Measurements from ENCODE around the gene IKZF5. TPM values are rescaled to one million over a fixed set of nuclear protein-coding genes. Genes with fewer than 3 reads are reported as not detected.

The IKZF5 gene
- total and polyA plus RNA-seq, 2 donors (not counting 1 experiment from before 2014, with no cell fraction given), result 15.8 to 24.6 TPM

GRCh38 chr10:123001370-123001769 lies 7.2 kb downstream of the IKZF5 start:
- Mint-ChIP-seq H3K27me3 (no peaks in the 10 kb centered on the region), H3K4me3 (no peak overlapping the region), H3K4me1 (peaks cover 32% of the 10 kb centered on the region), H3K27ac (no peak overlapping the region), H3K9me3 (ENCODE audit: insufficient read depth) (no peaks in the 10 kb centered on the region)
- no CpG with 5 or more reads among the region's 2 CpGs for WGBS (ENCODE audit: insufficient coverage)
- CTCF ChIA-PET, result no interaction called here
- ATAC-seq (ENCODE audit: low read depth), result no peak
- H3K4me1 ChIP-seq (ENCODE audit: control insufficient read depth in 2 of 2, insufficient read depth in 2 of 2, low read length in 2 of 2), result peaks cover 0 to 9% of the 10 kb centered on the region in 2 donors
- peaks cover 81% of the 10 kb centered on the region for H4K20me1 ChIP-seq (ENCODE audit: control insufficient read depth, insufficient read depth, low read length, poor library complexity, severe bottlenecking)
- H3K9ac ChIP-seq (ENCODE audit: low read length), result no peak overlapping the region
- TF ChIP-seq EZH2 (IDR thresholded peaks at IDR 0.05; ENCODE audit: borderline replicate concordance, insufficient read depth, low read depth, low read length, poor library complexity, severe bottlenecking), result no peak
- no peak for TF ChIP-seq CTCF (IDR thresholded peaks at IDR 0.05)
- no peaks in the 10 kb centered on the region for H3K27me3 ChIP-seq (replicated peaks in 1 of 4; ENCODE audit: control extremely low read depth in 1 of 4, control insufficient read depth in 3 of 4, insufficient read depth in 4 of 4, low read length in 3 of 4)
- intact Hi-C loops (cut with micrococcal nuclease), result no loop called here
- H3K27ac ChIP-seq (ENCODE audit: low read length in 2 of 2), result no peak overlapping the region
- no peak overlapping the region for H3K4me2 ChIP-seq (replicated peaks; ENCODE audit: low read depth, low read length, poor library complexity, severe bottlenecking)
- POLR2A ChIA-PET, result no interaction called here
- no peak for DNase-seq
- H3K79me2 ChIP-seq (ENCODE audit: control insufficient read depth, insufficient read depth, low read length), result peaks cover 90% of the 10 kb centered on the region
- H3K36me3 ChIP-seq (replicated peaks in 1 of 2; ENCODE audit: control extremely low read depth in 1 of 2, control insufficient read depth in 1 of 2, extremely low read depth in 1 of 2, insufficient read depth in 2 of 2, low read length in 1 of 2), result peaks cover 0 to 24% of the 10 kb centered on the region in 2 experiments
- H2AFZ ChIP-seq (ENCODE audit: insufficient read depth, low read depth, low read length, poor library complexity, severe bottlenecking), result no peak overlapping the region
- H3K4me3 ChIP-seq (ENCODE audit: control extremely low read depth in 1 of 5, extremely low read depth in 1 of 5, insufficient read depth in 1 of 5, low read depth in 2 of 5, low read length in 4 of 5), result no peak overlapping the region
- H3K9me3 ChIP-seq (ENCODE audit: control extremely low read depth in 1 of 3, control insufficient read depth in 2 of 3, insufficient read depth in 1 of 3, low read length in 2 of 3), result no peaks in the 10 kb centered on the region

GRCh38 chr10:123000155-123000554 lies 8.4 kb downstream of the IKZF5 start:
- Histone ChIP-seq H3K27ac (ENCODE audit: low read length in 2 of 2) (no peak overlapping the region), H3K4me1 (ENCODE audit: control insufficient read depth in 2 of 2, insufficient read depth in 2 of 2, low read length in 2 of 2) (peaks cover 0 to 9% of the 10 kb centered on the region in 2 donors), H3K36me3 (replicated peaks in 1 of 2; ENCODE audit: control extremely low read depth in 1 of 2, control insufficient read depth in 1 of 2, extremely low read depth in 1 of 2, insufficient read depth in 2 of 2, low read length in 1 of 2) (peaks cover 0 to 36% of the 10 kb centered on the region in 2 experiments), H3K27me3 (replicated peaks in 1 of 4; ENCODE audit: control extremely low read depth in 1 of 4, control insufficient read depth in 3 of 4, insufficient read depth in 4 of 4, low read length in 3 of 4) (no peaks in the 10 kb centered on the region), H3K9ac (ENCODE audit: low read length) (no peak overlapping the region), H2AFZ (ENCODE audit: insufficient read depth, low read depth, low read length, poor library complexity, severe bottlenecking) (no peak overlapping the region), H3K4me3 (ENCODE audit: control extremely low read depth in 1 of 5, extremely low read depth in 1 of 5, insufficient read depth in 1 of 5, low read depth in 2 of 5, low read length in 4 of 5) (no peak overlapping the region), H3K9me3 (ENCODE audit: control extremely low read depth in 1 of 3, control insufficient read depth in 2 of 3, insufficient read depth in 1 of 3, low read length in 2 of 3) (no peaks in the 10 kb centered on the region), H3K79me2 (ENCODE audit: control insufficient read depth, insufficient read depth, low read length) (peaks cover 78% of the 10 kb centered on the region), H4K20me1 (ENCODE audit: control insufficient read depth, insufficient read depth, low read length, poor library complexity, severe bottlenecking) (peaks cover 72% of the 10 kb centered on the region), H3K4me2 (replicated peaks; ENCODE audit: low read depth, low read length, poor library complexity, severe bottlenecking) (no peak overlapping the region)
- intact Hi-C loops (cut with micrococcal nuclease), result no loop called here
- CTCF ChIA-PET, result no interaction called here
- H3K27ac Mint-ChIP-seq, result no peak overlapping the region
- no peaks in the 10 kb centered on the region for H3K9me3 Mint-ChIP-seq (ENCODE audit: insufficient read depth)
- no peaks in the 10 kb centered on the region for H3K27me3 Mint-ChIP-seq
- ATAC-seq (ENCODE audit: low read depth) (no peak), DNase-seq (no peak)
- POLR2A ChIA-PET, result no interaction called here
- peaks cover 23% of the 10 kb centered on the region for H3K4me1 Mint-ChIP-seq
- H3K4me3 Mint-ChIP-seq, result no peak overlapping the region
- WGBS (ENCODE audit: insufficient coverage), result no CpG with 5 or more reads among the region's 3 CpGs
- TF ChIP-seq EZH2 (IDR thresholded peaks at IDR 0.05; ENCODE audit: borderline replicate concordance, insufficient read depth, low read depth, low read length, poor library complexity, severe bottlenecking) (no peak), CTCF (IDR thresholded peaks at IDR 0.05) (no peak)

Data from B cell (primary cell).